ENCODE data around the gene SPATA21. TPM values are rescaled to one million over a fixed set of nuclear protein-coding genes. Genes with fewer than 3 reads are reported as not detected.

Gene SPATA21
- polyA plus RNA-seq, 3 donors: not detected

DNA sequence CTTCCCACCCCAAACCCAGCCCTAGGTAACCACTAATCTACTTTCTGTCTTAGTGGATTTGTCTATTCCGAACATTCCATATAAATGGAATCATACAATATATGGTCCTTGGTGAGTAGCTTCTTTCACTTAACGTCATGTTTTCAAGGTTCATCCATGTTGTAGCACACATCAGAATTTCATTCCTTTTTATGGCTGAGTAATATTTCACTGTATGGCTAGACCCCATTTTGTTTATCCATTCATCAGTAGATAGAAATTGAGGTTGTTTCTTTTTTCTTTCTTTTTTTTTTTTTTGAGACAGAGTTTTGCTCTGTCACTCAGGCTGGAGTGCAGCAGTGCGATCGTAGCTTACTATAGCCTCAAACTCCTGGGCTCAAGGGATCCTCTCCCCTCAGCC lies 3.2 kb downstream of the SPATA21 start:
- H3K36me3 Mint-ChIP-seq: no peaks in the 10 kb centered on the region
- DNase-seq: no peak
- Histone ChIP-seq H3K4me1 (ENCODE audit: control insufficient read depth in 1 of 2, insufficient read depth in 2 of 2, low read length in 2 of 2) (peaks cover 8% of the 10 kb centered on the region in 2 donors), H2AFZ (ENCODE audit: insufficient read depth, low read depth, low read length, poor library complexity, severe bottlenecking) (no peak overlapping the region), H3K27ac (ENCODE audit: low read depth in 1 of 2, low read length in 2 of 2) (no peak overlapping the region), H3K9ac (ENCODE audit: insufficient read depth, low read length, poor library complexity, severe bottlenecking) (no peak overlapping the region), H4K20me1 (ENCODE audit: insufficient read depth, low read length) (no peaks in the 10 kb centered on the region), H3K27me3 (ENCODE audit: control insufficient read depth in 2 of 2, insufficient read depth in 2 of 2, low read length in 2 of 2) (no peaks in the 10 kb centered on the region), H3K4me2 (replicated peaks; ENCODE audit: extremely low read depth, low read length, poor library complexity, severe bottlenecking) (no peak overlapping the region), H3K79me2 (ENCODE audit: insufficient read depth, low read length) (no peaks in the 10 kb centered on the region), H3K4me3 (replicated peaks in 1 of 3; ENCODE audit: low read depth in 2 of 3, low read length in 3 of 3) (no peak overlapping the region), H3K36me3 (replicated peaks in 1 of 2; ENCODE audit: control insufficient read depth in 1 of 2, insufficient read depth in 2 of 2, low read length in 2 of 2) (no peaks in the 10 kb centered on the region), H3K9me3 (replicated peaks in 1 of 2; ENCODE audit: control insufficient read depth in 1 of 2, insufficient read depth in 1 of 2, low read length in 2 of 2) (no peaks in the 10 kb centered on the region)
- peaks cover 19% of the 10 kb centered on the region for H3K4me1 Mint-ChIP-seq
- H3K4me3 Mint-ChIP-seq: no peak overlapping the region
- intact Hi-C loops (cut with micrococcal nuclease): no loop called here
- peaks cover 0 to 5% (median 0%) of the 10 kb centered on the region in 7 donors for H3K9me3 Mint-ChIP-seq
- no peak overlapping the region for H3K27ac Mint-ChIP-seq
- TF ChIP-seq CTCF (IDR thresholded peaks at IDR 0.05): no peak
- peaks cover 0 to 1% (median 1%) of the 10 kb centered on the region in 3 donors for H3K27me3 Mint-ChIP-seq (ENCODE audit: low read depth in 3 of 3)
- no CpG with 5 or more reads among the region's 4 CpGs for WGBS (ENCODE audit: insufficient coverage)

DNA sequence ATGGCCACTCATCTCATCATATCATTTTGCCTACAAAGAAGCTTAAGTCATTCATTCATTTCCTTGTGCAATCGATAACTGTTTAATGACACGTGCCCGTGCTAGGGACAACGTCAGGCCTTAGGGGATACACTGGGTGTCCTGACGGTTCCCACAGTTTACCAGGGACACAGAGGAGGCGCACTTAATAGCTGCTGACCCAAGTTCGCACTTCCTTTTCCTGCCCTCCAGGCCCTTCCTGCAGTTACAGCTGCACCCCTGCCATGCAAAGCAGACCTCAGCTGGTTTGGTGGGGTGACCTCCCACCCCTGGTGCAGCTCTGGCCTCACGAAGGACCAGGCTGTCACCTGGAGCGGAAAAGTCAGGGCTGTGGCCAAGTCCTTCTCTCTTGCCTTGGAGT lies 4.2 kb downstream of the SPATA21 start:
- H3K4me1 Mint-ChIP-seq: peaks cover 15% of the 10 kb centered on the region
- no peaks in the 10 kb centered on the region for H3K9me3 ChIP-seq (replicated peaks in 1 of 2; ENCODE audit: control insufficient read depth in 1 of 2, insufficient read depth in 1 of 2, low read length in 2 of 2)
- peak in 1 of 3 donors; percentile 22 for DNase-seq
- peaks cover 0 to 1% (median 1%) of the 10 kb centered on the region in 3 donors for H3K27me3 Mint-ChIP-seq (ENCODE audit: low read depth in 3 of 3)
- H3K36me3 Mint-ChIP-seq: no peaks in the 10 kb centered on the region
- H3K27ac Mint-ChIP-seq: no peak overlapping the region
- no peak overlapping the region for H3K9ac ChIP-seq (ENCODE audit: insufficient read depth, low read length, poor library complexity, severe bottlenecking)
- peak overlapping the region; percentile 70 for H2AFZ ChIP-seq (ENCODE audit: insufficient read depth, low read depth, low read length, poor library complexity, severe bottlenecking)
- H3K4me1 ChIP-seq (ENCODE audit: control insufficient read depth in 1 of 2, insufficient read depth in 2 of 2, low read length in 2 of 2): peaks cover 6 to 7% of the 10 kb centered on the region in 2 donors
- intact Hi-C loops (cut with micrococcal nuclease): no loop called here
- no peaks in the 10 kb centered on the region for H3K27me3 ChIP-seq (ENCODE audit: control insufficient read depth in 2 of 2, insufficient read depth in 2 of 2, low read length in 2 of 2)
- H3K9me3 Mint-ChIP-seq: peaks cover 0 to 5% (median 0%) of the 10 kb centered on the region in 7 donors
- no peaks in the 10 kb centered on the region for H4K20me1 ChIP-seq (ENCODE audit: insufficient read depth, low read length)
- H3K4me2 ChIP-seq (replicated peaks; ENCODE audit: extremely low read depth, low read length, poor library complexity, severe bottlenecking): no peak overlapping the region
- no peak overlapping the region for H3K4me3 Mint-ChIP-seq
- 35% methylated on average over 9 of the region's 9 CpGs for WGBS (ENCODE audit: insufficient coverage)
- no peak overlapping the region for H3K27ac ChIP-seq (ENCODE audit: low read depth in 1 of 2, low read length in 2 of 2)
- TF ChIP-seq CTCF (IDR thresholded peaks at IDR 0.05): no peak
- H3K36me3 ChIP-seq (replicated peaks in 1 of 2; ENCODE audit: control insufficient read depth in 1 of 2, insufficient read depth in 2 of 2, low read length in 2 of 2): no peaks in the 10 kb centered on the region
- no peaks in the 10 kb centered on the region for H3K79me2 ChIP-seq (ENCODE audit: insufficient read depth, low read length)
- no peak overlapping the region for H3K4me3 ChIP-seq (replicated peaks in 1 of 3; ENCODE audit: low read depth in 2 of 3, low read length in 3 of 3)

Measured in CD14-positive monocyte (primary cell).